ENCODE data around the gene UVRAG. TPM values are rescaled to one million over a fixed set of nuclear protein-coding genes. Genes with fewer than 3 reads are reported as not detected.

The UVRAG gene
- total RNA-seq, 1 donor from 2014 or later, result 20.7 TPM

GRCh38 chr11:76103460-76103859 is 288.4 kb downstream of the UVRAG start:
- no peak for DNase-seq (ENCODE audit: extremely low spot score, unreplicated experiment)
- H3K36me3 Mint-ChIP-seq, result no peaks in the 10 kb centered on the region
- H3K27me3 Mint-ChIP-seq, result no peaks in the 10 kb centered on the region
- TF ChIP-seq CTCF (conservative IDR thresholded peaks at IDR 0.05), result no peak
- no peak overlapping the region for H3K27ac Mint-ChIP-seq
- H3K9me3 Mint-ChIP-seq, result no peaks in the 10 kb centered on the region
- H3K4me3 Mint-ChIP-seq, result no peak overlapping the region
- peaks cover 19% of the 10 kb centered on the region for H3K4me1 Mint-ChIP-seq (ENCODE audit: unreplicated experiment)

GRCh38 chr11:76104285-76104684 is 289.3 kb downstream of the UVRAG start:
- Mint-ChIP-seq H3K4me3 (no peak overlapping the region), H3K27me3 (no peaks in the 10 kb centered on the region), H3K36me3 (no peaks in the 10 kb centered on the region), H3K4me1 (ENCODE audit: unreplicated experiment) (peaks cover 24% of the 10 kb centered on the region), H3K9me3 (no peaks in the 10 kb centered on the region), H3K27ac (no peak overlapping the region)
- no peak for TF ChIP-seq CTCF (conservative IDR thresholded peaks at IDR 0.05)
- no peak for DNase-seq (ENCODE audit: extremely low spot score, unreplicated experiment)

- H3K27ac Mint-ChIP-seq, result no peak overlapping the region
- H3K4me1 Mint-ChIP-seq (ENCODE audit: unreplicated experiment), result peaks cover 24% of the 10 kb centered on the region
- no peaks in the 10 kb centered on the region for H3K27me3 Mint-ChIP-seq
- no peaks in the 10 kb centered on the region for H3K36me3 Mint-ChIP-seq
- no peak for DNase-seq (ENCODE audit: extremely low spot score, unreplicated experiment)
- H3K4me3 Mint-ChIP-seq, result no peak overlapping the region
- no peak for TF ChIP-seq CTCF (conservative IDR thresholded peaks at IDR 0.05)
- no peaks in the 10 kb centered on the region for H3K9me3 Mint-ChIP-seq
Observed at GRCh38 chr11:76105637-76106036, 290.6 kb downstream of the UVRAG start.

GRCh38 chr11:76107971-76108370 is 293.0 kb downstream of the UVRAG start:
- H3K36me3 Mint-ChIP-seq, result peaks cover 4% of the 10 kb centered on the region
- TF ChIP-seq CTCF (conservative IDR thresholded peaks at IDR 0.05), result no peak
- no peak overlapping the region for H3K27ac Mint-ChIP-seq
- H3K4me1 Mint-ChIP-seq (ENCODE audit: unreplicated experiment), result peaks cover 17% of the 10 kb centered on the region
- no peaks in the 10 kb centered on the region for H3K27me3 Mint-ChIP-seq
- H3K9me3 Mint-ChIP-seq, result peaks cover 9% of the 10 kb centered on the region
- DNase-seq (ENCODE audit: extremely low spot score, unreplicated experiment), result no peak
- H3K4me3 Mint-ChIP-seq, result no peak overlapping the region

GRCh38 chr11:76114238-76114637 is 299.2 kb downstream of the UVRAG start:
- no peak overlapping the region for H3K4me3 Mint-ChIP-seq
- DNase-seq (ENCODE audit: extremely low spot score, unreplicated experiment), result no peak
- H3K9me3 Mint-ChIP-seq, result peaks cover 9% of the 10 kb centered on the region
- no peak overlapping the region for H3K27ac Mint-ChIP-seq
- H3K27me3 Mint-ChIP-seq, result no peaks in the 10 kb centered on the region
- no peak for TF ChIP-seq CTCF (conservative IDR thresholded peaks at IDR 0.05)
- H3K4me1 Mint-ChIP-seq (ENCODE audit: unreplicated experiment), result no peaks in the 10 kb centered on the region
- peaks cover 12% of the 10 kb centered on the region for H3K36me3 Mint-ChIP-seq

- DNase-seq (ENCODE audit: extremely low spot score, unreplicated experiment), result no peak
- Mint-ChIP-seq H3K27ac (no peak overlapping the region), H3K36me3 (peaks cover 12% of the 10 kb centered on the region), H3K9me3 (peaks cover 9% of the 10 kb centered on the region), H3K27me3 (no peaks in the 10 kb centered on the region), H3K4me3 (no peak overlapping the region), H3K4me1 (ENCODE audit: unreplicated experiment) (peaks cover 3% of the 10 kb centered on the region)
- no peak for TF ChIP-seq CTCF (conservative IDR thresholded peaks at IDR 0.05)
Observed at GRCh38 chr11:76115555-76115954, 300.5 kb downstream of the UVRAG start.
